MM.1S (cell line): ENCODE results near the gene SETDB2.

ENCODE experiments used
- DNase-seq: peaks from one replicate; pipeline ENCODE4 v3.0.0-alpha.2; 2015
- H2AFZ ChIP-seq: fragments of 300-600 bp; sonication (generic); 2 replicates; pipeline ENCODE4 v1.6.0; 2016; ENCODE audit warnings: antibody characterized with exemption, low read length
- H3F3A ChIP-seq: fragments of 300-600 bp; sonication (generic); 2 replicates; pipeline ENCODE4 v1.6.1; 2016; ENCODE audit warnings: mild to moderate bottlenecking, antibody characterized with exemption, low read length, moderate library complexity, mixed read lengths; ENCODE audit not compliant: insufficient read depth
- H3K27ac ChIP-seq: fragments of 300-600 bp; sonication (generic); 2 replicates; pipeline ENCODE4 v1.5.1; 2016; ENCODE audit warnings: mild to moderate bottlenecking, low read length
- H3K27me3 ChIP-seq: fragments of 300-600 bp; sonication (generic); replicated peaks from 2 replicates; pipeline ENCODE4 v1.6.0; 2016; ENCODE audit warnings: low read length; ENCODE audit not compliant: insufficient read depth
- H3K36me3 ChIP-seq: fragments of 300-600 bp; sonication (generic); replicated peaks from 2 replicates; pipeline ENCODE4 v1.6.1; 2016; ENCODE audit warnings: mild to moderate bottlenecking, low read length, mixed read lengths; ENCODE audit not compliant: insufficient read depth
- H3K4me1 ChIP-seq: fragments of 300-600 bp; sonication (generic); 2 replicates; pipeline ENCODE4 v1.6.1; 2016; ENCODE audit warnings: low read length, mixed read lengths
- H3K4me2 ChIP-seq: fragments of 300-600 bp; sonication (generic); 2 replicates; pipeline ENCODE4 v1.6.0; 2016; ENCODE audit warnings: low read depth, low read length
- H3K4me3 ChIP-seq: fragments of 300-600 bp; sonication (generic); 2 replicates; pipeline ENCODE4 v1.5.1; 2016; ENCODE audit warnings: low read length, mixed read lengths
- H3K79me2 ChIP-seq: fragments of 300-600 bp; sonication (generic); 2 replicates; pipeline ENCODE4 v1.6.1; 2016; ENCODE audit warnings: mixed run types, low read length, mixed read lengths
- H3K9ac ChIP-seq: fragments of 300-600 bp; sonication (generic); 2 replicates; pipeline ENCODE4 v1.6.1; 2016; ENCODE audit warnings: low read length, mixed read lengths
- H3K9me2 ChIP-seq: fragments of 300-600 bp; sonication (generic); replicated peaks from 2 replicates; pipeline ENCODE4 v1.6.1; 2016; ENCODE audit warnings: mild to moderate bottlenecking, low read length, mixed read lengths; ENCODE audit not compliant: insufficient read depth
- H3K9me3 ChIP-seq: fragments of 300-600 bp; sonication (generic); replicated peaks from 2 replicates; pipeline ENCODE4 v1.6.1; 2016; ENCODE audit warnings: mild to moderate bottlenecking, low read length, mixed read lengths; ENCODE audit not compliant: insufficient read depth
- H4K20me1 ChIP-seq: fragments of 300-600 bp; sonication (generic); 2 replicates; pipeline ENCODE4 v1.6.1; 2016; ENCODE audit warnings: mild to moderate bottlenecking, low read length, moderate library complexity, mixed read lengths; ENCODE audit not compliant: insufficient read depth
- EZH2 ChIP-seq: fragments of 300-600 bp; sonication (generic); optimal IDR thresholded peaks from 2 replicates; pipeline ENCODE3; 2017; ENCODE audit warnings: low read depth, mild to moderate bottlenecking, antibody characterized with exemption, low read length, mixed read lengths
- EZH2phosphoT487 ChIP-seq: fragments of 300-600 bp; sonication (generic); IDR thresholded peaks from 2 replicates; pipeline ENCODE4 v1.6.1; 2018; ENCODE audit warnings: antibody characterized with exemption, low read length
- TF ChIP-seq, protein P1 (sequence below): fragments of 300-600 bp; sonication (generic); IDR thresholded peaks from 2 replicates; pipeline ENCODE4 v1.5.1; 2016; ENCODE audit warnings: antibody characterized with exemption, low read length, mixed read lengths

SETDB2 gene

DNA sequence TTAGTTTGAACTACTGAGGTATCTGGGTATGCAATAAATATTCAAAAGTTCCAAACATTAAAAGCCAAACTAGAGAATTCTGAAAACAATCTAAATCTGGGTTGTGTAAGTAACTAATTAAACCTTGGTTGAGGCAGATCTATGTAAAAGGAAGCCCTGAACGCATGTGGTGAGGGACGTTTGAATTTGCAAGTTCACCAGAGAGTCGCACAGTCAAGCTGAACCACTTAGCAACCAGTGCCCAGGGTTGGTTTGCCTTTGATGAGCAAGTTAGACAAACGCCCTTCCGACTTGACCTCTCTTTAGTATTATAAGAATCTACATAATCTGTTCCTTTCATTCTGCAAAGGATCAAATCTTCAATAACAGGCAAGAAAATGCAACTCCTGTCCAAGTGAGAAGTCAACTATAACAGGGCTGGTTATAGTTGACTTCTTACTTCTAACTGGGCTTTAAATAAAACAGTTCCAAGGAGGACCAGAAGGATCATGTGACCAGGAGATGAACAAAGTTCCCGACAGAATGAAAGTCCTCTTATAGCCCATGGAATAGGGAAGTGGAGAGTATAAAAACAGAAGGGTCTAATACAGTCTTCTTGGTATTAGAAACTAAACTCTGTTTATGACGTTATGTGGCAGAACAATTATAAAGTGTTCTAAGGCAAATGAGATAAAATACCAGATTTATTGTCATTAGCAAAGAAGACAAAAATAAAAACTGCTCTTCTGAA lies 92.2 kb downstream of the SETDB2 start:
- Histone ChIP-seq H3K36me3 (no peaks in the 10 kb centered on the region), H3F3A (peaks cover 12% of the 10 kb centered on the region), H3K27ac (no peak overlapping the region), H3K4me2 (no peak overlapping the region), H3K4me3 (no peak overlapping the region), H3K9me2 (no peaks in the 10 kb centered on the region), H3K9ac (no peak overlapping the region), H4K20me1 (no peaks in the 10 kb centered on the region), H2AFZ (no peak overlapping the region), H3K79me2 (no peaks in the 10 kb centered on the region), H3K4me1 (peaks cover 8% of the 10 kb centered on the region), H3K27me3 (no peaks in the 10 kb centered on the region), H3K9me3 (no peaks in the 10 kb centered on the region)
- no peak for DNase-seq
- TF ChIP-seq EZH2 (no peak), EZH2phosphoT487 (no peak)
- TF ChIP-seq, protein P1, sequence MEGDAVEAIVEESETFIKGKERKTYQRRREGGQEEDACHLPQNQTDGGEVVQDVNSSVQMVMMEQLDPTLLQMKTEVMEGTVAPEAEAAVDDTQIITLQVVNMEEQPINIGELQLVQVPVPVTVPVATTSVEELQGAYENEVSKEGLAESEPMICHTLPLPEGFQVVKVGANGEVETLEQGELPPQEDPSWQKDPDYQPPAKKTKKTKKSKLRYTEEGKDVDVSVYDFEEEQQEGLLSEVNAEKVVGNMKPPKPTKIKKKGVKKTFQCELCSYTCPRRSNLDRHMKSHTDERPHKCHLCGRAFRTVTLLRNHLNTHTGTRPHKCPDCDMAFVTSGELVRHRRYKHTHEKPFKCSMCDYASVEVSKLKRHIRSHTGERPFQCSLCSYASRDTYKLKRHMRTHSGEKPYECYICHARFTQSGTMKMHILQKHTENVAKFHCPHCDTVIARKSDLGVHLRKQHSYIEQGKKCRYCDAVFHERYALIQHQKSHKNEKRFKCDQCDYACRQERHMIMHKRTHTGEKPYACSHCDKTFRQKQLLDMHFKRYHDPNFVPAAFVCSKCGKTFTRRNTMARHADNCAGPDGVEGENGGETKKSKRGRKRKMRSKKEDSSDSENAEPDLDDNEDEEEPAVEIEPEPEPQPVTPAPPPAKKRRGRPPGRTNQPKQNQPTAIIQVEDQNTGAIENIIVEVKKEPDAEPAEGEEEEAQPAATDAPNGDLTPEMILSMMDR = no peak

DNA sequence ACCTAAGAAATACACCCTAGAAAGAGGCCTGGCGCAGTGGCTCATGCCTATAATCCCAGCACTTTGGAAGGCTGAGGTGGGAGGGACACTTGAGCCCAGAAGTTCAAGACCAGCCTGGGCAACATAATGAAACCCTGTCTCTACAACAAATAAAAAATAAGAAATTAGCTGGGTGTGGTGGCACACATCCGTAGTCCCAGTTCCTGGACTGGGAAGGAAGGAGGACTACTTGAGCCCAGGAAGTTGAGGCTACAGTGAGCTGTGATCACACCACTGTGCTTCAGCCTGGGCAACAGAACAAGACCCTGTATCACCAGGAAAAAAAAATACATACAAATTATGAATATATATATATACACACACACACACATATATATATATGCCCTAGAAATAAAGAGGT lies 94.3 kb downstream of the SETDB2 start:
- no peaks in the 10 kb centered on the region for H4K20me1 ChIP-seq
- H3K4me3 ChIP-seq = no peak overlapping the region
- H3K9me3 ChIP-seq = no peaks in the 10 kb centered on the region
- no peak overlapping the region for H3K27ac ChIP-seq
- H3K9ac ChIP-seq = no peak overlapping the region
- no peaks in the 10 kb centered on the region for H3K9me2 ChIP-seq
- peaks cover 8% of the 10 kb centered on the region for H3K4me1 ChIP-seq
- TF ChIP-seq EZH2 = no peak
- no peak for TF ChIP-seq EZH2phosphoT487
- no peaks in the 10 kb centered on the region for H3K36me3 ChIP-seq
- no peak overlapping the region for H3K4me2 ChIP-seq
- H3K79me2 ChIP-seq = no peaks in the 10 kb centered on the region
- no peaks in the 10 kb centered on the region for H3K27me3 ChIP-seq
- no peak overlapping the region for H2AFZ ChIP-seq
- no peak for DNase-seq
- peaks cover 12% of the 10 kb centered on the region for H3F3A ChIP-seq

DNA sequence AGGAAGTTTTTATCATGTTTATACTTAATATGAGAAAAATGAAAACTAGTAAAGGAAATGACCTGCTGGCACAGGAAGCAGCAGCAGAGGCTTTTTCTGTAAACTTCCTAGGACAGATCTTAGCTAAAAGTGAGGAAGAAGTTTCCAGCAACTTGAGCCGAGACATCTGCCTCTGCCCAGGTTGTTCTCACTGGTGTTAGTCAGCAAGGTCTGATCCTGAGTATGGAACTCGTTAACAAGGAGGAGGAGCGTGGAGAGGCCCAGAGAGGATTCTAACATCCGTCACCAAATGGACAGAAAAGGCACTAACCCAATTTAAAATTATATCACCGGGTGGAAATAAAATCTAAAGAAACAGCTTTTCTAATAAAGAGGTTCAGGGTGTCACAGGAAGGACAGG lies 95.2 kb downstream of the SETDB2 start:
- no peak overlapping the region for H3K9ac ChIP-seq
- H3F3A ChIP-seq = peaks cover 12% of the 10 kb centered on the region
- no peak for DNase-seq
- H3K4me3 ChIP-seq = no peak overlapping the region
- no peaks in the 10 kb centered on the region for H3K27me3 ChIP-seq
- peaks cover 8% of the 10 kb centered on the region for H3K4me1 ChIP-seq
- no peaks in the 10 kb centered on the region for H3K79me2 ChIP-seq
- no peak overlapping the region for H2AFZ ChIP-seq
- H3K9me2 ChIP-seq = no peaks in the 10 kb centered on the region
- 0 out of 2 replicates have a peak overlapping the region, but pooled peaks have one; percentile 72 for H3K27ac ChIP-seq
- H3K9me3 ChIP-seq = no peaks in the 10 kb centered on the region
- TF ChIP-seq EZH2phosphoT487 (no peak), EZH2 (no peak)
- TF ChIP-seq, protein P1 = no peak
- H3K4me2 ChIP-seq = no peak overlapping the region
- no peaks in the 10 kb centered on the region for H3K36me3 ChIP-seq
- H4K20me1 ChIP-seq = no peaks in the 10 kb centered on the region

DNA sequence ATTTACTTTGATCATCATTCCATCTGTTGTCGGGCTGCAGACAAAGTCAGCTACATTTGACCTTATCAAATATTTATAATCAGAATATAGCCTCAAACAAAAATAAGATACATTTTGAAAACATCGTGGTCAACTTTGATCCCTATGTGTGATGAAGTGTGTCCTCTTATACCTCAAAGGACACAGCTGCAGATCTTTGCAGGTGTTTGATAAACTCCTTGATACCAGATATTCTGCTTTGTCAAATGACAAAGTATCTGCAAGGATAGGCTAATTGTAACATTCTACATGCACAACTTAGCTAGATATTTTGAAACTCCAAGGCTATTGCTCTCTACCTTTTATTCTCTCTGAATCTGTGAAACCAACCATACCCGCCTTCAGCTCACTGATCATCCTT lies 95.7 kb downstream of the SETDB2 start:
- Histone ChIP-seq H3K9ac (no peak overlapping the region), H3F3A (peaks cover 12% of the 10 kb centered on the region), H3K27ac (peak overlapping the region; percentile 72), H3K4me2 (peak overlapping the region; percentile 38), H3K4me1 (peaks cover 8% of the 10 kb centered on the region), H3K36me3 (no peaks in the 10 kb centered on the region), H3K79me2 (no peaks in the 10 kb centered on the region), H3K9me2 (no peaks in the 10 kb centered on the region), H4K20me1 (no peaks in the 10 kb centered on the region), H3K9me3 (no peaks in the 10 kb centered on the region), H3K4me3 (peak overlapping the region; percentile 58; the same call in 1 of the 2 replicates), H2AFZ (peak overlapping the region; percentile 76), H3K27me3 (no peaks in the 10 kb centered on the region)
- no peak for DNase-seq
- TF ChIP-seq EZH2 (no peak), EZH2phosphoT487 (no peak)
- TF ChIP-seq, protein P1 = no peak
